NCI-H146 treated with DMSO at 0.1 percent for 48 hours (cell line): ENCODE data around the gene ELP4.

Source experiments
- DNase-seq: peaks from one replicate; lab custom pipeline; 2025; ENCODE audit not compliant: unreplicated experiment; lab: John Stamatoyannopoulos, UW

ELP4 gene

DNA sequence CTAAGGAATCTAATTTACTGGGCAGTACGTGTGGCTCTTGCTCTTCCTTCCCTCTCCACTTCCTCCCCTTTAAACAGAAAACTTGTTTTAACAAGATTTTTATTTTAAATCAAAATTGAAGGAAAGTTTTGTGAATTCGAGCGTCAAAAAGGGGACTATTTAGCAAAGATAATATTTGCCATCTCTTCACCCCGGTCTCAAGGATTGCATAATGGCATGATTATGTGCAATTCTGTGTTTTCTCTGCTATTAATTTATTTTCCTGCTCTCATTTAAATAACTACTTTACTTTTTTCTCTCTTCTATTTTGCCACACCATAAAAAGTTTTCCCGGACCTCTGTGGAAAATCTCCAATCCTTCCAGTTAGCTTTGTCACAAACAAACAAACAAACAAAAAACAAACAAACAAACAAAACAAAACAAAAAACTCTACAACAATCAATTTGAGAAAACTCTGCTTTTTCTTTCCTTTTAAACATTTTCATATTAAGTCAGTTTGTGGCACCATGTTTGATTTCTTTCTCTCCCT is 311.7 kb downstream of the ELP4 start:
- DNase-seq: no peak

DNA sequence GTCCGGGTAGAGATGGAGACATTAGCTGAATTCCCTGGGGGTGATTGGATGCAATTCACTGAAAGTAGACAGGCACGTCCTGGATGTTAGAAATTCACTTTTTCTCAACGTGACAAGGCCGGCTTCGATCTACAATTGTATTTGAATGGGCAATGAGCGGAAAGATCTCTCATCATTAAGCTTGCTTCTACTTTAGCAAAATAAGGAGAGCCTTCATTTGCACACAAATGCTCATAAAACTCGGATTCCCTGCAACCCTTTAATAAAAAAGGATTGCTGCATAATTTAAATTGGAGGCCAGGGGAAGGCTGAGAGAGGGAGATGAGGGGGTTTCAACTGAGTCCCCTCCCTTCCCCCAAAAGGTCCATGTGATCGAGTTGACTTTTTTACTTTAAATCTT is 312.2 kb downstream of the ELP4 start:
- DNase-seq: no peak

DNA sequence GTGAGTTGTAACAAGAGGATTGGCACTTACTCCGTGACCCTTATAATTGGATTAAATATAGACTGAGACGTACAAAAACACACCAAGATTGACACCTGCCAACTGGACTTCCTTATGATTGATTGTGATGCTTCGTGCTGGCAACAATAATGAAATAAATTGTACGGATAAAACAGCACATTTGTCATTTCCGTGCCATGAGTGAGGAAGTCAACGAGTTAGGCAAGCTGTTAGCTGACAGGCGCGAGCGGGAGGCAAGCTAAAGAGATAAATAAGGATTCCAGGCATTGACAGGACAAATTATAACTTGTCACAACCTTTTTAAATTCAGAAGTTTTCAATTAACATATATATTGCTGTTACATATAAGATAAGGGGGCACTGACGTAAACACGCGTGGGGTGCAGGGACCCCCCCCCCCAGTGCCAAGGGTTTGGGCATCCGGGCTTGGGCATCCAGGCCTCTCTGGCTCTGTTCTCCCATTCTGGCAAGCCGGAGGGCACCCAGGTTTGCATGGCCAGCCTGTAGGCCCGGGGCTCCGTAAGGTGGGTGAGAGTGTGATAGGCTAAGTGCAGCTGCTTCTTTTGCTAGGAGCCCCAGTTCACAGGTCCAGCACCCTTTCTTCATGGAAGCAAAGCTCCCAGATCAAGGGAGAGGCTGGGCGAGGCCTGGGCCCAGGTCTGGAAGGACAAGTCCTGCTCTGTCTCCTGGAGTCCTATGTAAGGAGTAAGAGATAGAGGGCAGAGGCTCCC is 312.8 kb downstream of the ELP4 start:
- DNase-seq: no peak

DNA sequence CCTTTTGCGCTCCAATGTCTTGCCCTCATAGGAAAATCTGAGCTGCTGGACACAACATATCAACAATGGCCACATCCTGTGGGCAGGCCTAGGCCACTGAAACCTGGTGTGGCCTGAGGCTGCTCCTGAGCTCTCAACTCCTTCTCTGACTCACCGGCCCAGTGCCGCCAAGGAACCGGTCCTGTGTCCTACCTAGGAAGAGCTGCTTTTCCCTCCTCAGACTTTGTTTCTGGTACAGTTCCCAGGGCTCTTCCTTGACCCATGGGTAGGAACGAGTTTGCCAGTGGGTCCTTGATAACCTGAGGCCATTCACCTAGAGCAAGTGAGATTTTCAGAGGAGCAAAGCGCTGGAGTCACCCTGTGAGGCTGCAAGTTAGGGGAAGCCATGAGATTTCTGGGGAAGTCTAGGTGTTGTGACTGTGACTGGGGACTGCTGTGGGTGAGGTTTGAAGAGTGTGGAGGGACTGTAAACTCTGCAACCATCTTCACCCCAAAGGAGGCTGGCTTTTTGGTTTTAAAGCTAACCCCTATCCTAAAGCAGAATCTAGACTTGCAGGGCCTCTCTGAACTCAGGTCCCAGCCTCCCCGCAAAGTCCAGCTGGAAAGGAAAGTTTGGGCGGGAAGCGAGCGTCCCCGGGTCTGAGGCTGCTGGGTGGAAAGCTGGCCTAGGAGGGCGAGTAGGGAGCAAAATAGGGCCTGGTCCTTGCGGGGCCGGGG is 313.5 kb downstream of the ELP4 start:
- no peak for DNase-seq

DNA sequence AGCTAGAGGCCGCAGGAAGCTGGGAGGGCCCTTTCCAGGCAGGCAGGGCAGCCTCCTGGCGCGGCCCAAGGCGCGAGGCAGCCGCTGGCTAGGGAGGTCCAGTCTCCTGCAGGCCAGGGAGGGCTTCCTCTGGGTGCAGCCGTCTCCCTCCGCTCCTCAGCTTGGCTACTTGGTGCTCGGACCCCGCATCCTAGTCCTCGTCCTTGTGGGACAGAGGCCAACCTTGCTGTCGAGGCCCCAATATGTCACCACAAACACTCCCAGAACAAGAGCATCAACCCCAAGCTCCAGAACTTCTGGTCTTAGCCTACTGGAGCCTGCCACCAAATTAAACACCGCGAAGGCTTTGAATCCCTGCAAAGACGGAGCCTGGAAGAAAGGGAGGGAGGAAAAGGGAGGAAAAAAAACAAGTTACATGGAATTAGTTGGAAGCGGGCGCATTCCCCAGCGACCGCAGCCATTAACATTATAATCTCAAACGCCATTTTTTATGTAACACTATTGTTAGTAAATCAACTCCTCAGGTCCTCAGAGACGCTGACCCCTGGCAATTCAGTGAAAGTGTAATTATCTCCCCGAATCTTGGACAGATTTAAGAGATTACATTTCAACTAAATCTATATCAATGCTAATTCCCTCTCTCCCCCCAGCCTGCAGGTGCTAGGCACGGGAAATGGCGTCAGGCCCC is 314.2 kb downstream of the ELP4 start:
- DNase-seq: no peak

DNA sequence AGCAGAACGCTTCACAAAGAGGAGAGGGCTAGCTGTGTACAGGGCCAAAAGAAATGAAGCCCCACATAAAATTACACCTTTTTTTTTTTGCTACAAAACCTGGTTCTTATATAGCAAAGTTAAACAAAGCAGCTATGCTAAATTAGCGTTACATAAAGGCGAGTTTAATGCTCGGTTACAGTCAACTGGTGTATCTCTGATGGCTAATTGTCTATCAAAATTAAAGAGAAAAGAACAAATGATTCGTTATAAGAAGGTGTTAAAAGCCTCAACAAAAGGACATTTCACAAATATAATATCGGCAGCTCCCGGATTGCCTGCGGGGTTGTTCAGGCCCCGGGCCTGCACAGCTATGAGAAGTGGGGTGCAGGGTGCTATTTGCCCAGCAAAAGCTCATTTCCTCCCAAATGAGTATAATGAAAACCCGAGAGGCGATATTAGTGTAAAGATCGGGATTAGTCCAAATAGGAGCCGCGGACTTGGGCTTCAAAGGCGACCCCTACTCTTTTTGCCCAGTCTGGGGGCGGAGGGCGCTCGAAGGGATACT is 314.8 kb downstream of the ELP4 start:
- DNase-seq: no peak

DNA sequence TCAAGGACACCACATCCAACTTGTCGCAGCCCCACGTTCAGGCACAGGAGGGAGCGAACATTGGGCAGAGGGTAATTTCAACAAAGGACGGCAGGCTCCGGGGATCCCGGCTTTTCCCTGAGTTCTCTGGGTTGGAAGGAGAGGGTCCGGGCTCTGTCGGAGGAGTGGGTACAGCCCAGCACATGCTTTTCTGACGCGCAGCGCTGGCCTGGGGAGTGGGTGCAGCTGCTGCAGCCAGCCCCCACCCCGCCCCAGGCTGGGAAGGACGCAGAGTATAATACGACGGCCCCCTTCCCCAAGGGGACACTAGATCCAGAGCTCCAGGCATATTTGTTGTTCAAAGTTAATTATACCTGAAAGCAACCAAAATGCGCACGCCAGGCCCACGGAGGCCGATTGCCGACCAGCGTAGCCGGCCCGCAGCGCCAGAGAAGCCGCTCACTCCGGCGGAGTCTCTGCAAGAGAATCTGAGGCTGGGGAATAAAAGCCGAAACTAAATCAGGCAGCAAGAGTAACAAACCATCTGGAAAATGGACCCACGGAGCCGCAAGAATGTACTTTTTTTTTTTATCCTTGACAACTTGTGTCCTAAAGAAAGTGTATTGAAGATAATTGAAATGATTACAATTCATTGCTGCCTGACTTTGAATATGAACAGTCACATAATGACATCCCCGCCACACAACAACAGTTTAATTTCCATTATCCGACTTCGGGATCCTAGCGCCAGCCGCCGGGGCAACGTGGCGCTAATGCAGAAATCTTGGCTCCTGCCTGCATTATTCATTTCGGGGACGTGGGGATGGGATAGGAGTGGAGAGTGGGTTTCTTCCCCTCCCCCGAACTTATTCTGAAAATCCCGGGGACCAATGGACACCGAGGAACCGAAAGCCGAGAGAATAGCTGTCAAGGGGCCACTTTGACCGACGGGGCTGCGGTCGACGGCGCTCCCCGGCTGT is 315.6 kb downstream of the ELP4 start:
- DNase-seq: no peak

DNA sequence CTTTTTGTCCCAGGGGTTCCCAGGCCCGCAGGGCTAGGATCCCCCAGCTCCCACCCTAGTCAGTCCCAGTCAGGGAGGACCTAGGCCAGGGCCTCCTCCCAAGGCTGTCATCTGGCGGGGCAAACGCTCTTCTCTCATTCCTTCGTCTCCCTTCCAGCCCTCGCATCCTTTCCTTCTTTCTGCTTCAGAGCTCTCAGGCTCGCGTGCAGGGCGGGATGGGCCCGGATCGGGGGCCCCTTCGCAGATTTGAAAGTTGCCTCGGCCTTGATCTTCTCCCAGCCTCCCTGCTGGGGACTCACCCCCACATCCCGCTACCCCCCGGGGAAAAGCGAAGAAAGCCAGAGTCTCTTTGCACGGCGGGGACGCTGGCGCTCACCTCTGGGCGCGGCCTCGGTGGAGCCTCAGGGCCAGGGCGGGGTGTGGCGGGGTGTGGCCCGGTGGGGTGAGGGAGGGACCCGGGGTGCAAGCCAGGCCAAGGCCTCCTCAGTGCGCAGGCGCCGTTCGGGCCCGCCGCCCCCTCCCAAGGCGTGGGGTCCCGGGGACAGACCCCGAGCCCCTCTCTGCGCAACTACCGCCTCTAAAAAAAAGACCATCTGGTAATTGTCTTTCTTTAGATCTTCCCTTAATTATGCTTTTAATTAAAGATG is 316.4 kb downstream of the ELP4 start:
- DNase-seq: no peak

DNA sequence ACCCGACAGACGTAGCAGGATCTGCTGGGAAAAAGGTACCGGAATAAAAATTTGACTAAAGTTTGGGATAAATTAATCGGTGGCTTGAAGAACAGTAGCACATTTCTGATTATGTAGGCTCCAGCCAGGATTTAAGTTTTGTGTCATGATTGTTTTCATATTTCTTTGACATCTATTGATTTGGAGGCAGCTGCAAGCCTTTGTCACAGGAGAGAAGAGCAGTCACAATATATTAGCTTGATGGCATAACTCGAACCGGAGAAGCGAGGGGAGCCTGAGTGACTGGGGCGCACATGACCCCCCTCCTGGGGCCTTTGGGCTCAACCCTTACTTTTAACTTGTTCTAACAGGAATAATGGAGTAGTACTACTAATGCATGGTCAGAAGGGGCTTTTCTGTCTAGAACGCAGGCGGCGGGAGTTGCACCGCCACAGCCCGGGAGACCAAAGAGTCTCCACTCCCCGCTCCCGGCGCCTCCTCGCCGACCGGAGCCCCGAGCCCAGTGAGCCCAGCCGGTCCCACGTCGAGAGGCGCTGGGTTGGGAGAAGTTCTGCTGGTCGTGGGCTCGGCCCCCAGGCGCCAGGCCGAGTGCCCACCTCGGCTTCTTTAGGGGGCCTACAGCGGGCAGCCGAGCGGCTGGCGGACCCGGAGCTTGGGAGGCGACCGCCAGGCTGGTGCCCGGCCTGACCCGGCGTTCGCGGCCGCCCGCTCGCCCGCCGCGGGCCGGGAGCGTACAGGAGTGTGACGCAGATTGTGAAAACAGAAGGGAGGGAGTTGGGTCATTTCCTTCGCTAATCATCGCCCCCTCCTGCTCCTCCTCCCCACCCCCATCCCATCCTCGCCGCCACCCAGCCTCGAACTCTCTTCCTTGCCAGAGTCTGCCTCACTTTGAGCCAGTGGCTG is 317.2 kb downstream of the ELP4 start:
- DNase-seq: no peak

DNA sequence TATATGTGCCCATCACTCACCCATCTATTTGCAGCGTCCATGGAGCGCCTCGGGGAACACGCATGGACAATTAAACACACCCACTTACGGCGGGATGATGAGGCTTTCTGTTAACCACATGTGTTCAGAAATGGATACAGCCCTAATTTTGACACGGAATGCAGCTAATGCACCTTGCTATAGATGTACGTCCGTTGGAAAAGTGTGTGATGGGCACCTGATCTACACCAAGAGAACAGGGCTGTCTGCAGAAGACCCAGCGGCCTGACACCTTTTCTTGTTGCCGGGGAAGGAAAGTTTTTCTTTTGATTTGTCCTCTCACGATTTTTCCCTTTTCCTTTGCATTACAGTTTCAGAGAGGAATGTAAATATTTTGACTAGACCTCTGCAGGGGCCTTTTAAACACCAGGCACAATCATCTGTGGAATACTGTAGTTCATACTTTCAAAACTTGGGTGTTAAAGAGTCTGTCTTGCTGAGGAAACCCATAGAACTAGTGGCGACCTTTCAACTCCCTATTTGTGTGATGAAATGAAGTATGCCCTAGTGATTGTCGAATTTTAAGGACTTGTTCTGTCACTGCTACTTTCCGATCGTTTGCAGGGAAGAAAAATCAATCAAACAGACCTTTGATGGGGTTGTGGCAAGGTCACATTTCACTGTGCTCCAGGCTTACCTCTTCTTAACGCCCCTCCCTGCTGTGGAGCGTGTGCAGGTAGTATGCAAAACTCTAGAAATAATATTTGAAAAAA is 318.1 kb downstream of the ELP4 start:
- DNase-seq: no peak

DNA sequence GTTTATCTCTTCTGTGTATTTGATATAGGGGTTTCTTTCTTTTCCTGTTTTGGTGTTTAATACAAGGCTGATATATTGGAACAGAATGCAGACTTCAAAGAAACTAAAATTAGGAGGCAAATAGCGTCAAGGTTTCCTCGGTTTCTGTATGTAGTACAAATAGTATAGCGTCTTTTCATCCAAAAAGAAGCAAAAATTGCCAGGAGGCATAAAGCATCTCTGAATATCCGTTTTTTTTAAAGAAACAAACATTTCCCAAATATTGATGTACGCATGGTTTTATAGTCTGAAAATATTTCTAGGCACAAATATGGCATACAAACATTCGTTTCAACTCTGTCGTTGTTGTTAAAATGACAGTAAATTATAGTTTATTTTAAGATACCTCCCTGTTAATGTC is 318.6 kb downstream of the ELP4 start:
- no peak for DNase-seq

DNA sequence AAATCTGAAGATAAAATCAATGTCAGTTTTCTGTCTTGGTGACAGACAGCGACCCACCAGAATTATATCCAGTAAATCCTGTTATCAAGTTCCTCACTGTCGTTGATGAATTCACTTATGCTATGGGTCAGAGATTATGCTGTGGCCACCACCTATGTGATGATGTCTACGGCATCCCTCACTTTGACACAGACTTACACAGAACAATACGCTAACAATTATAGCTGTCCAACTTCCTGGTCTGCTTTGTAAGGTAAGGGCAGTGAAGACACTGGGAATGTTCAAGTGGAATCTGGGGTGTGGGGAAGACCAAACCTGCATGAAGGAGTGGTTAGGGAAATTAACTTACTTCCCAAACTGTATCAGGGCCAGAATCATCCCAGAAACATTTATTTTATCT is 320.8 kb downstream of the ELP4 start:
- no peak for DNase-seq

DNA sequence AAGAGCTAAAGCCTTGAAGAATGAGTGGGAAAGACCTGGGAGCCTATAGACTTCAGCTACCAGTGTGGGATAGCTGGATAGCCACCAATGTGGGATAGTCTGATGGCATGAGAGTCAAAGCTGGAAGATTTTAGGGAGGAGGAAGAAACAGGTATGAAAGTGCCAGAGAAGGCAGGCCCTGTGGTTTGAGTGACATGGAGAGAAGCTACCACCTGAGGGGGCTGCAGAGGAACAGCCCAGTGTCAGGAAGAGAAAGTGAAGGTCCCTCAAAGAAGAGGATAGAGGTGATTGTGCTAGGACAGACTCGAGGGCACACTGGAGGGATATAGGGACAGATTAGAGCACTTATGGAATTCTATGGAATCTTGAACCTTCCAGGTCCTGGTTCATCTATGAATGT is 324.7 kb downstream of the ELP4 start:
- DNase-seq: no peak
